Neural cell (in vitro differentiated cells): ENCODE data around the gene SNAP29. TPM values are rescaled to one million over a fixed set of nuclear protein-coding genes. Genes with fewer than 3 reads are reported as not detected.
"Not testable (repeated sequence)": the region's sequence is repeated elsewhere in the genome, so short reads cannot be mapped to it uniquely, and the experiment has no call there.

Experiments
- H2AFZ ChIP-seq: fragments of 200-600, 300-800 bp; sonication (generic), shearing (Covaris generic); 2 replicates; pipeline ENCODE4 v1.6.0; 2014; ENCODE audit warnings: low read depth, mild to moderate bottlenecking, antibody characterized with exemption, low read length, moderate library complexity
- H3F3A ChIP-seq: fragments of 200-600 bp; shearing (Covaris generic); 2 replicates; pipeline ENCODE4 v1.6.1; 2016; ENCODE audit warnings: mild to moderate bottlenecking, moderate library complexity, mixed read lengths, antibody characterized with exemption, low read length; ENCODE audit not compliant: insufficient read depth, poor library complexity, severe bottlenecking
- H3K27ac ChIP-seq: fragments of 200-600, 300-800 bp; sonication (generic), shearing (Covaris generic); 2 replicates; pipeline ENCODE4 v1.5.1; 2014; ENCODE audit warnings: mild to moderate bottlenecking, low read length, moderate library complexity
- H3K27me3 ChIP-seq: fragments of 300-800, 200-600 bp; sonication (generic), shearing (Covaris generic); 2 replicates; pipeline ENCODE4 v1.6.0; 2014; ENCODE audit warnings: mild to moderate bottlenecking, low read depth, low read length, moderate library complexity; ENCODE audit not compliant: insufficient read depth
- H3K36me3 ChIP-seq: fragments of 300-800, 200-600 bp; sonication (generic), shearing (Covaris generic); 2 replicates; pipeline ENCODE4 v1.5.1; 2014; ENCODE audit warnings: mild to moderate bottlenecking, antibody characterized with exemption, low read length, moderate library complexity; ENCODE audit not compliant: insufficient read depth
- H3K4me2 ChIP-seq: fragments of 300-800, 200-600 bp; sonication (generic), shearing (Covaris generic); 2 replicates; pipeline ENCODE4 v1.6.0; 2014; ENCODE audit warnings: mild to moderate bottlenecking, low read length
- H3K4me3 ChIP-seq: fragments of 300-800, 200-600 bp; sonication (generic), shearing (Covaris generic); 2 replicates; pipeline ENCODE4 v1.5.1; 2014; ENCODE audit warnings: mild to moderate bottlenecking, low read length, moderate library complexity
- H3K79me2 ChIP-seq: fragments of 200-600 bp; shearing (Covaris generic); replicated peaks from 2 replicates; pipeline ENCODE4 v1.6.0; 2014; ENCODE audit warnings: mild to moderate bottlenecking, low read length, moderate library complexity; ENCODE audit not compliant: insufficient read depth
- H3K9ac ChIP-seq: fragments of 300-800, 200-600 bp; sonication (generic), shearing (Covaris generic); 2 replicates; pipeline ENCODE4 v1.6.1; 2016; ENCODE audit warnings: mild to moderate bottlenecking, low read length, mixed read lengths
- H3K9me2 ChIP-seq: fragments of 200-600 bp; shearing (Covaris generic); 2 replicates; pipeline ENCODE4 v1.6.1; 2016; ENCODE audit warnings: mild to moderate bottlenecking, low read length, mixed read lengths; ENCODE audit not compliant: insufficient read depth
- H3K9me3 ChIP-seq: fragments of 200-600, 300-800 bp; sonication (generic), shearing (Covaris generic); 2 replicates; pipeline ENCODE4 v1.6.1; 2016; ENCODE audit warnings: mild to moderate bottlenecking, mixed run types, low read length, moderate library complexity, mixed read lengths
- H4K20me1 ChIP-seq: fragments of 200-600 bp; shearing (Covaris generic); 2 replicates; pipeline ENCODE4 v1.6.1; 2016; ENCODE audit warnings: mild to moderate bottlenecking, mixed run types; ENCODE audit not compliant: insufficient read depth
- EP300 ChIP-seq: fragments of 450-650 bp; conservative IDR thresholded peaks from 2 replicates; pipeline ENCODE4 v1.6.1; 2014; ENCODE audit warnings: antibody characterized with exemption, mild to moderate bottlenecking, moderate library complexity; ENCODE audit not compliant: poor library complexity, severe bottlenecking
- EZH2 ChIP-seq: fragments of 200-600, 300-800 bp; shearing (Covaris generic), sonication (generic); IDR thresholded peaks from 2 replicates; pipeline ENCODE4 v1.6.1; 2014; ENCODE audit warnings: antibody characterized with exemption, low read length, borderline replicate concordance, mild to moderate bottlenecking; ENCODE audit not compliant: insufficient read depth, poor library complexity, severe bottlenecking
- MXI1 ChIP-seq: fragments of 450-650 bp; conservative IDR thresholded peaks from 2 replicates; pipeline ENCODE4 v1.6.1; 2014; ENCODE audit warnings: antibody characterized with exemption, mild to moderate bottlenecking; ENCODE audit not compliant: poor library complexity, severe bottlenecking
- POLR2AphosphoS5 ChIP-seq: IDR thresholded peaks from 2 replicates; pipeline ENCODE4 v1.6.1; 2012
- RAD21 ChIP-seq: fragments of 450-650 bp; conservative IDR thresholded peaks from 2 replicates; pipeline ENCODE4 v1.6.1; 2014; ENCODE audit warnings: antibody characterized with exemption, mild to moderate bottlenecking, moderate library complexity
- SMC3 ChIP-seq: fragments of 450-650 bp; conservative IDR thresholded peaks from 2 replicates; pipeline ENCODE4 v1.6.1; 2014; ENCODE audit warnings: antibody characterized with exemption, mild to moderate bottlenecking, moderate library complexity; ENCODE audit not compliant: poor library complexity
- TAF1 ChIP-seq: IDR thresholded peaks from 2 replicates; pipeline ENCODE4 v1.6.1; 2012; ENCODE audit warnings: low read depth
- polyA plus RNA-seq: library from polyadenylated mRNA; depleted of rRNA; stranded (reverse); fragments of >200 nt; gene quantifications from 2 replicates; pipeline ENCODE4 v1.2.3, GENCODE V29; 2014
- TF ChIP-seq, protein P1 (sequence below): fragments of 450-650 bp; IDR thresholded peaks from 2 replicates; pipeline ENCODE4 v1.5.1; 2014; ENCODE audit warnings: antibody characterized with exemption, mild to moderate bottlenecking, moderate library complexity; ENCODE audit not compliant: poor library complexity, severe bottlenecking
- TF ChIP-seq, protein P2 (sequence below): IDR thresholded peaks from 2 replicates; pipeline ENCODE4 v1.6.1; 2012; ENCODE audit warnings: borderline replicate concordance

The SNAP29 gene
- polyA plus RNA-seq, 1 donor from 2014 or later: 7.0 TPM

DNA sequence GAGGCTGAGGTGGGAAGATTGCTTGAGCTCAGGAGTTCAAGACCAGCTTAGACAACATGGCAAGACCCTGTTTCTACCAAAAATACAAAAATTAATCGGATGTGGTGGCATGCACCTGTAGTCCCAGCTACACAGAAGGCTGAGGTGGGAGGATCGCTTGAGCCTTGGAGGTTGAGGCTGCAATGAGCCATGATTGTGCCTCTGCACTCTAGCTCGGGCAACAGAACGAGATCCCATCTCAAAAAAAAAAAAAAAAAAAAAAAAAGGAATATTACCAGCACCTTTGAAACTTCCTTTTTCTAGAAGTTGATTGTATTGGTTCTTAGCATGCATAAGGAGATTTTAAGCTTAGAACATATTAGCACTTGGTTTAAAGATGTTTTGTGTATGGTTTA is 69.8 kb downstream of the SNAP29 start:
- no peaks in the 10 kb centered on the region for H3K9me3 ChIP-seq
- no peaks in the 10 kb centered on the region for H3K9me2 ChIP-seq

DNA sequence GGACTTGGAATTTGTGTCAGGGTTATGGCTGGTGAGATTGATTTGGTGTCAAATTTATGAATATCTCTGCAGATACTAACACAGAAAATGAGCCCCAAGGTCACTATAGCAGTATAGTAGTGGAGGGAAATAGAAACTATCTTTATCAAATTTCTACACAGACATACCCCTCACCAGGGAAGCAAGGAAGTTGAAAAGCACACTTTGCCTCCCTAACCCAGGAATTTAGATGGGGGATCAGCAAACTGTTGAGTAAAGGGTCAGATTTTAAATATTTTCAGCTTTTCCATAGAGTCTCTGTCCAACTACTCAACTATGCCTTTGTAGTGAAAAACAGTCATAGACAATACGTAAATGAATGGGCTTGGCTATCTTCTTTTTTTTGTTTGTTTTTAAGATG is 71.2 kb downstream of the SNAP29 start:
- Histone ChIP-seq H3K9me3 (no peaks in the 10 kb centered on the region), H3F3A (no peaks in the 10 kb centered on the region), H3K36me3 (no peaks in the 10 kb centered on the region), H3K79me2 (peaks cover 79% of the 10 kb centered on the region), H3K27me3 (no peaks in the 10 kb centered on the region), H3K27ac (no peak overlapping the region), H3K4me3 (no peak overlapping the region), H3K9me2 (no peaks in the 10 kb centered on the region), H2AFZ (no peak overlapping the region), H4K20me1 (peaks cover 9% of the 10 kb centered on the region), H3K9ac (no peak overlapping the region), H3K4me2 (no peak overlapping the region)
- no peak for TF ChIP-seq TAF1
- no peak for TF ChIP-seq RAD21
- TF ChIP-seq SMC3: no peak
- TF ChIP-seq, protein P1, sequence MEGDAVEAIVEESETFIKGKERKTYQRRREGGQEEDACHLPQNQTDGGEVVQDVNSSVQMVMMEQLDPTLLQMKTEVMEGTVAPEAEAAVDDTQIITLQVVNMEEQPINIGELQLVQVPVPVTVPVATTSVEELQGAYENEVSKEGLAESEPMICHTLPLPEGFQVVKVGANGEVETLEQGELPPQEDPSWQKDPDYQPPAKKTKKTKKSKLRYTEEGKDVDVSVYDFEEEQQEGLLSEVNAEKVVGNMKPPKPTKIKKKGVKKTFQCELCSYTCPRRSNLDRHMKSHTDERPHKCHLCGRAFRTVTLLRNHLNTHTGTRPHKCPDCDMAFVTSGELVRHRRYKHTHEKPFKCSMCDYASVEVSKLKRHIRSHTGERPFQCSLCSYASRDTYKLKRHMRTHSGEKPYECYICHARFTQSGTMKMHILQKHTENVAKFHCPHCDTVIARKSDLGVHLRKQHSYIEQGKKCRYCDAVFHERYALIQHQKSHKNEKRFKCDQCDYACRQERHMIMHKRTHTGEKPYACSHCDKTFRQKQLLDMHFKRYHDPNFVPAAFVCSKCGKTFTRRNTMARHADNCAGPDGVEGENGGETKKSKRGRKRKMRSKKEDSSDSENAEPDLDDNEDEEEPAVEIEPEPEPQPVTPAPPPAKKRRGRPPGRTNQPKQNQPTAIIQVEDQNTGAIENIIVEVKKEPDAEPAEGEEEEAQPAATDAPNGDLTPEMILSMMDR: no peak
- no peak for TF ChIP-seq EP300
- TF ChIP-seq EZH2: no peak
- no peak for TF ChIP-seq MXI1
- no peak for TF ChIP-seq POLR2AphosphoS5
- TF ChIP-seq, protein P2, sequence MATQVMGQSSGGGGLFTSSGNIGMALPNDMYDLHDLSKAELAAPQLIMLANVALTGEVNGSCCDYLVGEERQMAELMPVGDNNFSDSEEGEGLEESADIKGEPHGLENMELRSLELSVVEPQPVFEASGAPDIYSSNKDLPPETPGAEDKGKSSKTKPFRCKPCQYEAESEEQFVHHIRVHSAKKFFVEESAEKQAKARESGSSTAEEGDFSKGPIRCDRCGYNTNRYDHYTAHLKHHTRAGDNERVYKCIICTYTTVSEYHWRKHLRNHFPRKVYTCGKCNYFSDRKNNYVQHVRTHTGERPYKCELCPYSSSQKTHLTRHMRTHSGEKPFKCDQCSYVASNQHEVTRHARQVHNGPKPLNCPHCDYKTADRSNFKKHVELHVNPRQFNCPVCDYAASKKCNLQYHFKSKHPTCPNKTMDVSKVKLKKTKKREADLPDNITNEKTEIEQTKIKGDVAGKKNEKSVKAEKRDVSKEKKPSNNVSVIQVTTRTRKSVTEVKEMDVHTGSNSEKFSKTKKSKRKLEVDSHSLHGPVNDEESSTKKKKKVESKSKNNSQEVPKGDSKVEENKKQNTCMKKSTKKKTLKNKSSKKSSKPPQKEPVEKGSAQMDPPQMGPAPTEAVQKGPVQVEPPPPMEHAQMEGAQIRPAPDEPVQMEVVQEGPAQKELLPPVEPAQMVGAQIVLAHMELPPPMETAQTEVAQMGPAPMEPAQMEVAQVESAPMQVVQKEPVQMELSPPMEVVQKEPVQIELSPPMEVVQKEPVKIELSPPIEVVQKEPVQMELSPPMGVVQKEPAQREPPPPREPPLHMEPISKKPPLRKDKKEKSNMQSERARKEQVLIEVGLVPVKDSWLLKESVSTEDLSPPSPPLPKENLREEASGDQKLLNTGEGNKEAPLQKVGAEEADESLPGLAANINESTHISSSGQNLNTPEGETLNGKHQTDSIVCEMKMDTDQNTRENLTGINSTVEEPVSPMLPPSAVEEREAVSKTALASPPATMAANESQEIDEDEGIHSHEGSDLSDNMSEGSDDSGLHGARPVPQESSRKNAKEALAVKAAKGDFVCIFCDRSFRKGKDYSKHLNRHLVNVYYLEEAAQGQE: no peak

More for the DNA sequence above, 69.8 kb downstream of the SNAP29 start:
- Histone ChIP-seq H4K20me1 (peaks cover 15% of the 10 kb centered on the region), H3K27me3 (no peaks in the 10 kb centered on the region), H3K79me2 (peaks cover 79% of the 10 kb centered on the region), H3K36me3 (no peaks in the 10 kb centered on the region), H3K4me3 (no peak overlapping the region), H2AFZ (no peak overlapping the region), H3K9ac (no peak overlapping the region), H3K27ac (no peak overlapping the region), H3K4me2 (no peak overlapping the region), H3F3A (no peaks in the 10 kb centered on the region)
- TF ChIP-seq EP300: no peak
- TF ChIP-seq MXI1: no peak

DNA sequence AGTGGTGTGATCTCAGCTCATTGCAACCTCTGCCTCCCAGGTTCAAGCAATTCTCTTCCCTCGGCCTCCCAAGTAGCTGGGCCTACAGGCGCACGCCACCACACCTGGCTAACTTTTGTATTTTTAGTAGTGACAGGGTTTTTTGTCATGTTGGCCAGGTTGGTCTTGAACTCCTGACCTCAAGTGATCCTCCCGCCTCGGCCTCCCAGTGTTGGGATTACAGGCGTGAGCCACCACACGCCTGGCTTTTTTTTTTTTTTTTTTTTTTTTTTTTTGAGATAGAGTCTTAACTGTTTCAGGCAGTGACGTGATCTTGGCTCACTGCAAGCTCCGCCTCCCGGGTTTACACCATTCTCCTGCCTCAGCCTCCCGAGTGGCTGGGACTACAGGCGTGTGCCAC is 71.6 kb downstream of the SNAP29 start:
- H3K9me3 ChIP-seq, H3K4me2 ChIP-seq, H3K27ac ChIP-seq, H3K4me3 ChIP-seq, H4K20me1 ChIP-seq, H3K9me2 ChIP-seq, H2AFZ ChIP-seq, H3K27me3 ChIP-seq, H3K36me3 ChIP-seq, H3F3A ChIP-seq, H3K9ac ChIP-seq: not testable (repeated sequence)
- H3K79me2 ChIP-seq: peaks cover 79% of the 10 kb centered on the region
